ENCODE measurements around the gene GPR176. TPM values are rescaled to one million over a fixed set of nuclear protein-coding genes. Genes with fewer than 3 reads are reported as not detected.
"Not testable (repeated sequence)": the region's sequence is repeated elsewhere in the genome, so short reads cannot be mapped to it uniquely, and the experiment has no call there.

GPR176 gene
- total RNA-seq, 2 experiments from 2014 or later, result 0.57 TPM; not detected in 1

DNA sequence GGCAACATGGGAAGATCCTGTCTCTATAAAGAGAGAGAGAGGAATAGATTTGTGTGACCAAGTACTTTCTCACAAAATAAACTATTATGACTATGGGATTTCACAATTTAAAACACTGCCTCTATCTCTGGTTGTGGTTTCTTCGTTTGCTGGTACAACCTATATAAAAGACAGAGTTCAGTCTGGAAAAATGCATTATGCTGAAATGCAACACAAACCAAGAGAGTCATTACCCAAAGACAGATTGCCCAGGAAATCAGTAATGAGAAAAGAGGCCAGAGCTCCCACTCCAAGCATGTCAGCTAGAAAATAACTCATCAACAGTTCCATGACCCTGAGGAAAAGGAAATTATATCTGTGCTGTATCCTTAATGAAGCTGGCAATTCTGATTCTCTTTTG lies 23.2 kb downstream of the GPR176 start:
- BruUV-seq (replicated peaks), result no TSS peak
- H3K36me3 ChIP-seq (ENCODE audit: insufficient read depth, low read length), result no peaks in the 10 kb centered on the region
- ChIA-PET POLR2A (no interaction called here), CTCF (ENCODE audit: unreplicated experiment) (no interaction called here)
- no peak overlapping the region for H3K4me3 ChIP-seq (ENCODE audit: low read depth, low read length, poor library complexity, severe bottlenecking)
- no peak for DNase-seq (ENCODE audit: low spot score)
- no peak overlapping the region for H3K27ac ChIP-seq (ENCODE audit: low read depth, low read length, poor library complexity, severe bottlenecking)
- no peak overlapping the region for H3K4me2 ChIP-seq (ENCODE audit: low read length)
- H3K9me3 ChIP-seq (ENCODE audit: low read length), result no peaks in the 10 kb centered on the region
- no peak for TF ChIP-seq EZH2phosphoT487 (IDR thresholded peaks at IDR 0.05; ENCODE audit: borderline replicate concordance, low read depth, low read length)
- TF ChIP-seq, protein P1, sequence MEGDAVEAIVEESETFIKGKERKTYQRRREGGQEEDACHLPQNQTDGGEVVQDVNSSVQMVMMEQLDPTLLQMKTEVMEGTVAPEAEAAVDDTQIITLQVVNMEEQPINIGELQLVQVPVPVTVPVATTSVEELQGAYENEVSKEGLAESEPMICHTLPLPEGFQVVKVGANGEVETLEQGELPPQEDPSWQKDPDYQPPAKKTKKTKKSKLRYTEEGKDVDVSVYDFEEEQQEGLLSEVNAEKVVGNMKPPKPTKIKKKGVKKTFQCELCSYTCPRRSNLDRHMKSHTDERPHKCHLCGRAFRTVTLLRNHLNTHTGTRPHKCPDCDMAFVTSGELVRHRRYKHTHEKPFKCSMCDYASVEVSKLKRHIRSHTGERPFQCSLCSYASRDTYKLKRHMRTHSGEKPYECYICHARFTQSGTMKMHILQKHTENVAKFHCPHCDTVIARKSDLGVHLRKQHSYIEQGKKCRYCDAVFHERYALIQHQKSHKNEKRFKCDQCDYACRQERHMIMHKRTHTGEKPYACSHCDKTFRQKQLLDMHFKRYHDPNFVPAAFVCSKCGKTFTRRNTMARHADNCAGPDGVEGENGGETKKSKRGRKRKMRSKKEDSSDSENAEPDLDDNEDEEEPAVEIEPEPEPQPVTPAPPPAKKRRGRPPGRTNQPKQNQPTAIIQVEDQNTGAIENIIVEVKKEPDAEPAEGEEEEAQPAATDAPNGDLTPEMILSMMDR (conservative IDR thresholded peaks at IDR 0.05; ENCODE audit: low read length), result no peak
- H3K79me2 ChIP-seq (ENCODE audit: insufficient read depth, low read depth, low read length), result no peaks in the 10 kb centered on the region
- H3K9me2 ChIP-seq (ENCODE audit: insufficient read depth, low read length), result no peaks in the 10 kb centered on the region
- no peaks in the 10 kb centered on the region for H3K4me1 ChIP-seq (ENCODE audit: insufficient read depth, low read length, poor library complexity, severe bottlenecking)
- intact Hi-C loops (cut with micrococcal nuclease; ENCODE audit: unreplicated experiment), result no loop called here
- H4K20me1 ChIP-seq (ENCODE audit: insufficient read depth, low read length), result no peaks in the 10 kb centered on the region
- no peak overlapping the region for H2AFZ ChIP-seq (ENCODE audit: low read length)

DNA sequence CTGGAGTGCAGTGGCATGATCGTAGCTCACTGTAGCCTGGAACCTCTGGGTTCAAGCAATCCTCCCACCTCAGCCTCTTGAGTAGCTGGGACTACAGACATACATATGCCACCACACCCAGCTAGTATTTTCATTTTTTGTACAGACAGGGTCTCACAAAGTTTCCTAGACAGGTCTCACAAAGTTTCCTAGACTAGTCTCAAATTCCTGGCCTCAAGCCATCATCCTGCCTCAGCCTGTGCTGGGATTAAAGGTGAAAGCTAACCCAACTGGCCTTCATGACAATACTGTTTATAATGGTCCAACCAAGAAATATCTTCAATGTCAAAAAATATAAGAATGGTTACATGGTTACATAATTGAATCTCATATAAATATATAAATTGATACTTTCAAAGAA lies 24.0 kb downstream of the GPR176 start:
- BruUV-seq (replicated peaks), result no TSS peak
- ChIA-PET CTCF (ENCODE audit: unreplicated experiment) (no interaction called here), POLR2A (interaction anchor here (0.8 kb wide), 1 partner anchor 11 kb away, joined by 3 read pairs; no protein-coding TSS in a partner anchor)
- Histone ChIP-seq H3K79me2 (ENCODE audit: insufficient read depth, low read depth, low read length) (no peaks in the 10 kb centered on the region), H3K4me1 (ENCODE audit: insufficient read depth, low read length, poor library complexity, severe bottlenecking) (no peaks in the 10 kb centered on the region), H3K36me3 (ENCODE audit: insufficient read depth, low read length) (no peaks in the 10 kb centered on the region), H3K27ac (ENCODE audit: low read depth, low read length, poor library complexity, severe bottlenecking) (no peak overlapping the region), H3K9me2 (ENCODE audit: insufficient read depth, low read length) (no peaks in the 10 kb centered on the region), H3K4me3 (ENCODE audit: low read depth, low read length, poor library complexity, severe bottlenecking) (no peak overlapping the region), H4K20me1 (ENCODE audit: insufficient read depth, low read length) (no peaks in the 10 kb centered on the region), H2AFZ (ENCODE audit: low read length) (no peak overlapping the region), H3K9me3 (ENCODE audit: low read length) (no peaks in the 10 kb centered on the region), H3K4me2 (ENCODE audit: low read length) (no peak overlapping the region)
- intact Hi-C loops (cut with micrococcal nuclease; ENCODE audit: unreplicated experiment), result no loop called here
- DNase-seq (ENCODE audit: low spot score), result no peak
- TF ChIP-seq EZH2phosphoT487 (IDR thresholded peaks at IDR 0.05; ENCODE audit: borderline replicate concordance, low read depth, low read length), result no peak
- TF ChIP-seq, protein P1 (conservative IDR thresholded peaks at IDR 0.05; ENCODE audit: low read length), result no peak

GRCh38 chr15:39893051-39893450 lies 27.0 kb downstream of the GPR176 start:
- H2AFZ ChIP-seq (ENCODE audit: low read length); H3K79me2 ChIP-seq (ENCODE audit: insufficient read depth, low read depth, low read length); CTCF ChIA-PET (ENCODE audit: unreplicated experiment); intact Hi-C loops (cut with micrococcal nuclease; ENCODE audit: unreplicated experiment); POLR2A ChIA-PET; H3K9me2 ChIP-seq (ENCODE audit: insufficient read depth, low read length); H3K4me1 ChIP-seq (ENCODE audit: insufficient read depth, low read length, poor library complexity, severe bottlenecking); H3K36me3 ChIP-seq (ENCODE audit: insufficient read depth, low read length); H3K4me3 ChIP-seq (ENCODE audit: low read depth, low read length, poor library complexity, severe bottlenecking); BruUV-seq (replicated peaks); H3K27ac ChIP-seq (ENCODE audit: low read depth, low read length, poor library complexity, severe bottlenecking); DNase-seq (ENCODE audit: low spot score); H3K9me3 ChIP-seq (ENCODE audit: low read length); H3K4me2 ChIP-seq (ENCODE audit: low read length); H4K20me1 ChIP-seq (ENCODE audit: insufficient read depth, low read length): not testable (repeated sequence)

Data from OCI-LY7 (cell line).